DOHH2 (cell line): Measurements from ENCODE around the gene AP3S1.
"Not testable (repeated sequence)": the region's sequence is repeated elsewhere in the genome, so short reads cannot be mapped to it uniquely, and the experiment has no call there.

Experiments used
- H3F3A ChIP-seq: fragments of 200-600 bp; sonication (generic), shearing (Covaris generic); 2 replicates; pipeline ENCODE4 v1.6.0; 2016; ENCODE audit warnings: antibody characterized with exemption, mild to moderate bottlenecking; ENCODE audit not compliant: control insufficient read depth, insufficient read depth
- H3K27ac ChIP-seq: fragments of 200-600 bp; sonication (generic); 2 replicates; pipeline ENCODE4 v1.5.1; 2014; ENCODE audit warnings: low read depth, mild to moderate bottlenecking, low read length, moderate library complexity
- H3K27me3 ChIP-seq: fragments of 200-600 bp; sonication (generic); 2 replicates; pipeline ENCODE4 v1.6.1; 2014; ENCODE audit warnings: mild to moderate bottlenecking, low read length, mixed read lengths; ENCODE audit not compliant: control insufficient read depth
- H3K36me3 ChIP-seq: fragments of 200-600 bp; sonication (generic); 2 replicates; pipeline ENCODE4 v1.6.1; 2014; ENCODE audit warnings: mild to moderate bottlenecking, low read length, moderate library complexity, mixed read lengths; ENCODE audit not compliant: control insufficient read depth
- H3K4me1 ChIP-seq: fragments of 200-600 bp; sonication (generic); 2 replicates; pipeline ENCODE4 v1.6.1; 2014; ENCODE audit warnings: mild to moderate bottlenecking, low read length, mixed read lengths; ENCODE audit not compliant: control insufficient read depth
- H3K4me2 ChIP-seq: fragments of 200-600 bp; sonication (generic); 2 replicates; pipeline ENCODE4 v1.6.0; 2014; ENCODE audit warnings: mild to moderate bottlenecking, low read length, moderate library complexity
- H3K4me3 ChIP-seq: fragments of 200-600 bp; sonication (generic); 2 replicates; pipeline ENCODE4 v1.5.1; 2014; ENCODE audit warnings: mild to moderate bottlenecking, low read length, mixed read lengths
- H3K79me2 ChIP-seq: fragments of 200-600 bp; sonication (generic); 2 replicates; pipeline ENCODE4 v1.6.1; 2014; ENCODE audit warnings: mild to moderate bottlenecking, low read length, mixed read lengths; ENCODE audit not compliant: control insufficient read depth
- H3K9me2 ChIP-seq: fragments of 200-600 bp; sonication (generic); replicated peaks from 2 replicates; pipeline ENCODE4 v1.6.1; 2014; ENCODE audit warnings: mild to moderate bottlenecking, low read length, mixed read lengths; ENCODE audit not compliant: control insufficient read depth
- H3K9me3 ChIP-seq: fragments of 200-600 bp; sonication (generic); 2 replicates; pipeline ENCODE4 v1.6.1; 2014; ENCODE audit warnings: antibody characterized with exemption, low read length, mixed read lengths; ENCODE audit not compliant: control insufficient read depth, insufficient read depth
- H4K20me1 ChIP-seq: fragments of 200-600 bp; sonication (generic); 2 replicates; pipeline ENCODE4 v1.6.0; 2014; ENCODE audit warnings: low read depth, mild to moderate bottlenecking, antibody characterized with exemption, low read length, moderate library complexity; ENCODE audit not compliant: control insufficient read depth, insufficient read depth
- EZH2phosphoT487 ChIP-seq: fragments of 200-600 bp; sonication (generic); IDR thresholded peaks from 2 replicates; pipeline ENCODE4 v1.6.1; 2017; ENCODE audit warnings: borderline replicate concordance, mild to moderate bottlenecking, antibody characterized with exemption, low read length, moderate library complexity, mixed read lengths
- TF ChIP-seq, protein P1 (sequence below): fragments of 200-600 bp; sonication (generic); IDR thresholded peaks from one replicate; pipeline ENCODE4 v1.5.1; 2014; ENCODE audit warnings: antibody characterized with exemption, mild to moderate bottlenecking, low read depth, low read length; ENCODE audit not compliant: poor library complexity, severe bottlenecking

The AP3S1 gene

DNA sequence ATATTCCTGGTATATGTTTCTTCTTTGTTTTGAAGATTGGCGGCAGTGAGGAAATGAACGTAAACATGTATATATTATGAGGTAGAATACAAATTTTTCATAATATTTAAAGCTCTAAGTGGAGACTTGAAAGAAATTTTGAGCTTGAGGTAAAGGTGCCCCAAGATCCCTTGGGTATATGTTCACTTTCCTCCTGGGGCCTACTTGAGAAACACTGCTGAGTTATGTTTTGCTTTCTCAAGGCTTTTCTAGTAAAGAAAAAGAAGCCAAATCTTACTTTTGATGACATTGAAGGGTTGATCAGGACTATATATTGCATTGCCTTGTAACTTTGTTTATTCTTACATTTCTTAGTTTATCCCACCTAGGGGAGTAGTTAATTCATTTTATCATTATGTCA, 30.7 kb downstream of the AP3S1 start:
- no peaks in the 10 kb centered on the region for H4K20me1 ChIP-seq
- no peak overlapping the region for H3K27ac ChIP-seq
- H3K36me3 ChIP-seq = peaks cover 70% of the 10 kb centered on the region
- no peaks in the 10 kb centered on the region for H3K27me3 ChIP-seq
- no peak overlapping the region for H3K4me2 ChIP-seq
- H3K9me3 ChIP-seq = peaks cover 3% of the 10 kb centered on the region; the same call in 1 of the 2 replicates
- no peak for TF ChIP-seq EZH2phosphoT487
- TF ChIP-seq, protein P1, sequence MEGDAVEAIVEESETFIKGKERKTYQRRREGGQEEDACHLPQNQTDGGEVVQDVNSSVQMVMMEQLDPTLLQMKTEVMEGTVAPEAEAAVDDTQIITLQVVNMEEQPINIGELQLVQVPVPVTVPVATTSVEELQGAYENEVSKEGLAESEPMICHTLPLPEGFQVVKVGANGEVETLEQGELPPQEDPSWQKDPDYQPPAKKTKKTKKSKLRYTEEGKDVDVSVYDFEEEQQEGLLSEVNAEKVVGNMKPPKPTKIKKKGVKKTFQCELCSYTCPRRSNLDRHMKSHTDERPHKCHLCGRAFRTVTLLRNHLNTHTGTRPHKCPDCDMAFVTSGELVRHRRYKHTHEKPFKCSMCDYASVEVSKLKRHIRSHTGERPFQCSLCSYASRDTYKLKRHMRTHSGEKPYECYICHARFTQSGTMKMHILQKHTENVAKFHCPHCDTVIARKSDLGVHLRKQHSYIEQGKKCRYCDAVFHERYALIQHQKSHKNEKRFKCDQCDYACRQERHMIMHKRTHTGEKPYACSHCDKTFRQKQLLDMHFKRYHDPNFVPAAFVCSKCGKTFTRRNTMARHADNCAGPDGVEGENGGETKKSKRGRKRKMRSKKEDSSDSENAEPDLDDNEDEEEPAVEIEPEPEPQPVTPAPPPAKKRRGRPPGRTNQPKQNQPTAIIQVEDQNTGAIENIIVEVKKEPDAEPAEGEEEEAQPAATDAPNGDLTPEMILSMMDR = no peak
- no peak overlapping the region for H3K4me3 ChIP-seq
- H3F3A ChIP-seq = no peaks in the 10 kb centered on the region; the same call in 1 of the 2 replicates
- peaks cover 2% of the 10 kb centered on the region for H3K4me1 ChIP-seq
- H3K79me2 ChIP-seq = peaks cover 26% of the 10 kb centered on the region
- no peaks in the 10 kb centered on the region for H3K9me2 ChIP-seq

DNA sequence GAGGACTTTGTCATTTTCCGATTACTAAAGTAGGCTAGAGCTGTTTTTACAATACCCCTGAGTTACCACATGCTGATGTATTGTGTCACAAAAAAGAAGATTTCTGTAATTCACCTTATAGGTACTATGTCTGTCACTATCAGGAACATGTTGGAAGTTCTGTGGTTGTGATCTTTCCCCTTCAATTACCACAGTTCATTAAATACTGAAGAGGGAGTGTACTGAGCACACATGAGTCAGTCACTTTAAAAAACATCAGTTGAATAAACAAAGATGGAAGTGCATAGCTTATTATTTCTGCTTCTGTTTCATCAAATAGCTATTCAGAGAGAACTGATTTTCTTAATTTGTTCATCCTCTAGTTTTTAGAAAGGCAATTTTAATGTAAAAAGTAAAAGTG, 31.7 kb downstream of the AP3S1 start:
- no peaks in the 10 kb centered on the region for H4K20me1 ChIP-seq
- no peaks in the 10 kb centered on the region for H3K4me1 ChIP-seq
- H3K4me2 ChIP-seq = no peak overlapping the region
- TF ChIP-seq EZH2phosphoT487 = no peak
- TF ChIP-seq, protein P1 = no peak
- H3K27ac ChIP-seq = no peak overlapping the region
- peaks cover 68% of the 10 kb centered on the region for H3K36me3 ChIP-seq
- H3K27me3 ChIP-seq = no peaks in the 10 kb centered on the region
- no peaks in the 10 kb centered on the region for H3K9me2 ChIP-seq
- no peak overlapping the region for H3K4me3 ChIP-seq
- H3K9me3 ChIP-seq = peaks cover 3% of the 10 kb centered on the region; the same call in 1 of the 2 replicates
- H3K79me2 ChIP-seq = peaks cover 27% of the 10 kb centered on the region
- no peaks in the 10 kb centered on the region; the same call in 1 of the 2 replicates for H3F3A ChIP-seq

DNA sequence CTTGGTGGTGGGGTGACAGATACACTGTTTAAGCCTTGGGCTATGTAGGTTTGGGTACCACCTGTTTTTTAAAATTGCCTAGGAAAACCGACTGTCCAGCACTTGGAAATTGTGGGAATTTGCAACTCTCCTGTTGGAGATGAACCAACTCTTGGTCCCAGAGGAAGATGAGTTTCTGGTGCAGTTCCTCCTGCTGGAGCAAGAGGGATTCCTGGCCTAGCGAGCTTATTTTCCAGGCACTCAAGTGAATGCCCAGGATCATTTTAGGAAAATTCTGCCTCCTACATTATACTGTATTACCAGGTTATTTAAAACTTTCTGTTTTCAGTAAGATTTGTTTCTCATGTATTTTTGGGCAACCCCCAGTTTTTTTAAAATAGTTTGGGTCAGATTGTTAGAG, 33.7 kb downstream of the AP3S1 start:
- TF ChIP-seq, protein P1 = no peak
- no peak for TF ChIP-seq EZH2phosphoT487
- H4K20me1 ChIP-seq = no peaks in the 10 kb centered on the region
- H3K9me3 ChIP-seq = peaks cover 3% of the 10 kb centered on the region; the same call in 1 of the 2 replicates
- no peak overlapping the region for H3K4me2 ChIP-seq
- no peaks in the 10 kb centered on the region for H3K27me3 ChIP-seq
- no peak overlapping the region for H3K27ac ChIP-seq
- peaks cover 55% of the 10 kb centered on the region for H3K36me3 ChIP-seq
- H3K79me2 ChIP-seq = peaks cover 43% of the 10 kb centered on the region
- H3K4me1 ChIP-seq = no peaks in the 10 kb centered on the region
- H3K9me2 ChIP-seq = no peaks in the 10 kb centered on the region
- H3F3A ChIP-seq = no peaks in the 10 kb centered on the region; the same call in 1 of the 2 replicates
- no peak overlapping the region for H3K4me3 ChIP-seq

DNA sequence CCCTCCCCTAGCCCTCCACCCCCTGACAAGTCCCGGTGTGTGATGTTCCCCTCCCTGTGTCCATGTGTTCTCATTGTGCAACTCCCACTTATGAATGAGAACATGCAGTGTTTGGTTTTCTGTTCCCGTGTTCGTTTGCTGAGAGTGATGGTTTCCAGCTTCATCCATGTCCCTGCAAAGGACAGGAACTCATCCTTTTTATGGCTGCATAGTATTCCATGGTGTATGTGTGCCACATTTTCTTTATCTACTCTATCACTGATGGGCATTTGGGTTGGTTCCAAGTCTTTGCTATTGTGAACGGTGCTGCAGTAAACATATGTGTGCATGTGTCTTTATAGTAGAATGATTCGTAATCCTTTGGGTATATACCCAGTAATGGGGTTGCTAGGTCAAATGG, 35.6 kb downstream of the AP3S1 start:
- H3K27me3 ChIP-seq, H3K4me1 ChIP-seq, H3K4me3 ChIP-seq, H3F3A ChIP-seq, H3K27ac ChIP-seq, H3K9me2 ChIP-seq, H3K4me2 ChIP-seq, H3K9me3 ChIP-seq, H4K20me1 ChIP-seq: not testable (repeated sequence)
- Histone ChIP-seq H3K36me3 (peaks cover 46% of the 10 kb centered on the region), H3K79me2 (peaks cover 53% of the 10 kb centered on the region)

DNA sequence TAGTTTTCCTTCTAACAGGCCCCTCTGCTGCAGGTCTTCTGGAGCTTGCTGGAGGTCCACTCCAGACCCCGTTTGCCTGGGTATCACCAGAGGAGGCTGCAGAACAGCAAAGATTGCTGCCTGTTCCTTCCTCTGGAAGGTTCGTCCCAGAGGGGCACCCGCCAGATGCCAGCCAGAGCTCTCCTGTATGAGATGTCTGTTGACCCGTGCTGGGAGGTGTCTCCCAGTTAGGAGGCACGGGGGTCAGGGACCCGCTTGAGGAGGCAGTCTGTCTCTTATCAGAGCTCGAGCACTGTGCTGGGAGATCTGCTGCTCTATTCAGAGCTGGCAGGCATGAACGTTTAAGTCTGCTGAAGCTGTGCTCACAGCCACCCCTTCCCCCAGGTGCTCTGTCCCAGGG, 40.7 kb downstream of the AP3S1 start:
- H3K4me2 ChIP-seq, H3K27ac ChIP-seq, H3K27me3 ChIP-seq, H3K9me3 ChIP-seq, H3K9me2 ChIP-seq, H4K20me1 ChIP-seq, H3F3A ChIP-seq, H3K4me1 ChIP-seq, H3K4me3 ChIP-seq: not testable (repeated sequence)
- peaks cover 18% of the 10 kb centered on the region for H3K36me3 ChIP-seq
- peaks cover 38% of the 10 kb centered on the region for H3K79me2 ChIP-seq
